ENCODE results near the gene GDF7.

- TF ChIP-seq CTCF (IDR thresholded peaks at IDR 0.05), result no peak
- TF ChIP-seq POLR2A (IDR thresholded peaks at IDR 0.05), result no peak
Observed at GRCh38 chr2:20621366-20622295, 45.3 kb upstream of the GDF7 start.
